Calu3 (cell line): ENCODE results near the gene HOOK2. TPM values are rescaled to one million over a fixed set of nuclear protein-coding genes. Genes with fewer than 3 reads are reported as not detected.

Experiments used
- BruUV-seq: library from RNA; stranded (reverse); fragments of 400-500 nt; replicated peaks from 2 replicates; lab custom pipeline; 2021; lab: Mats Ljungman, UMichigan
- CTCF ChIA-PET: fragments of 300-600 bp; sonication (Branson Sonifier 250); formaldehyde crosslinking; loops from one replicate; lab custom pipeline; 2022; ENCODE audit warnings: antibody characterized with exemption; lab: Charles Lee
- DNase-seq: peaks from one replicate; pipeline ENCODE4 v3.0.0; 2022
- H3K27ac Mint-ChIP-seq: one replicate; pipeline ENCODE4 v1.8.0; 2022; ENCODE audit warnings: mixed read lengths; ENCODE audit not compliant: unreplicated experiment
- H3K27me3 Mint-ChIP-seq: one replicate; pipeline ENCODE4 v1.8.0; 2022; ENCODE audit warnings: mixed read lengths; ENCODE audit not compliant: unreplicated experiment
- H3K36me3 Mint-ChIP-seq: one replicate; pipeline ENCODE4 v1.8.0; 2022; ENCODE audit warnings: mild to moderate bottlenecking, moderate library complexity, mixed read lengths; ENCODE audit not compliant: insufficient read depth, unreplicated experiment
- H3K4me1 Mint-ChIP-seq: one replicate; pipeline ENCODE4 v1.8.0; 2022; ENCODE audit warnings: mild to moderate bottlenecking, low read depth, mixed read lengths; ENCODE audit not compliant: unreplicated experiment
- H3K4me3 Mint-ChIP-seq: one replicate; pipeline ENCODE4 v1.8.0; 2022; ENCODE audit warnings: mild to moderate bottlenecking, low read depth, moderate library complexity, mixed read lengths; ENCODE audit not compliant: unreplicated experiment
- H3K9me3 Mint-ChIP-seq: one replicate; pipeline ENCODE4 v1.8.0; 2022; ENCODE audit warnings: low read depth, mixed read lengths; ENCODE audit not compliant: unreplicated experiment
- CTCF ChIP-seq: fragments of 200-600 bp; IDR thresholded peaks from one replicate; pipeline ENCODE4 v1.8.0; 2022; ENCODE audit warnings: antibody characterized with exemption; ENCODE audit not compliant: unreplicated experiment
- intact Hi-C: fragments of 100-400 bp; cut with micrococcal nuclease; formaldehyde crosslinking; loops from one replicate; pipeline ENCODE4 v1.10.0; 2022; ENCODE audit not compliant: unreplicated experiment
- total RNA-seq: library from RNA; stranded (reverse); gene quantifications from 2 replicates; pipeline ENCODE4 v1.2.3, GENCODE V29; 2022

The HOOK2 gene
- total RNA-seq, 1 experiment from 2014 or later = 69.0 TPM

GRCh38 chr19:12723641-12724426 is 51.5 kb downstream of the HOOK2 start, which contains the start of gene TNPO2:
Gene TNPO2 (minus strand): TSS chr19:12723932. CDS start chr19:12720977, 2,955 bp downstream.
- peak within 1 kb of the TSS; percentile 96 for H3K4me3 Mint-ChIP-seq
- peaks cover 50% of the 10 kb centered on the region for H3K36me3 Mint-ChIP-seq
- no TSS peak for BruUV-seq
- no peak for TF ChIP-seq CTCF
- H3K27ac Mint-ChIP-seq = peak within 1 kb of the TSS; percentile 89
- CTCF ChIA-PET = interaction anchor here (0.6 kb wide), 1 partner anchor 1295 kb away, joined by 3 read pairs; no protein-coding TSS in a partner anchor
- H3K9me3 Mint-ChIP-seq = no peaks in the 10 kb centered on the region
- intact Hi-C loops = no loop called here
- DNase-seq = peak; percentile 51
- H3K4me1 Mint-ChIP-seq = peaks cover 15% of the 10 kb centered on the region
- H3K27me3 Mint-ChIP-seq = no peaks in the 10 kb centered on the region

- Mint-ChIP-seq H3K9me3 (no peaks in the 10 kb centered on the region), H3K27me3 (no peaks in the 10 kb centered on the region), H3K4me3 (peak overlapping the region; percentile 96), H3K27ac (peak overlapping the region; percentile 0), H3K4me1 (peaks cover 15% of the 10 kb centered on the region), H3K36me3 (peaks cover 48% of the 10 kb centered on the region)
- intact Hi-C loops = no loop called here
- no peak for TF ChIP-seq CTCF
- BruUV-seq = no TSS peak
- CTCF ChIA-PET = interaction anchor here (0.6 to 1.0 kb wide), 3 partner anchors 37 to 1296 kb away, joined by 3 to 4 read pairs (median 3); no protein-coding TSS in a partner anchor
- DNase-seq = no peak
Observed at GRCh38 chr19:12723381-12723640, 52.0 kb downstream of the HOOK2 start.

GRCh38 chr19:12722566-12723380 is 52.6 kb downstream of the HOOK2 start:
- peaks cover 42% of the 10 kb centered on the region for H3K36me3 Mint-ChIP-seq
- TSS peak; percentile 97 for BruUV-seq
- intact Hi-C loops = no loop called here
- no peaks in the 10 kb centered on the region for H3K9me3 Mint-ChIP-seq
- H3K4me1 Mint-ChIP-seq = peaks cover 15% of the 10 kb centered on the region
- no peak for TF ChIP-seq CTCF
- peak overlapping the region; percentile 96 for H3K4me3 Mint-ChIP-seq
- CTCF ChIA-PET = interaction anchor here (0.6 to 1.0 kb wide), 3 partner anchors 10 to 212 kb away, joined by 3 to 4 read pairs (median 4); no protein-coding TSS in a partner anchor
- peak overlapping the region; percentile 89 for H3K27ac Mint-ChIP-seq
- DNase-seq = peak; percentile 91
- no peaks in the 10 kb centered on the region for H3K27me3 Mint-ChIP-seq
